K562 (cell line): ENCODE results near the gene SERPIND1. TPM values are rescaled to one million over a fixed set of nuclear protein-coding genes. Genes with fewer than 3 reads are reported as not detected.

Experiments used
- C11orf30 ChIP-seq: fragments of 450-650 bp; IDR thresholded peaks from 2 replicates; pipeline ENCODE4 v1.6.1; 2016; ENCODE audit warnings: low read depth, mild to moderate bottlenecking
- CBX1 ChIP-seq: sonication (generic); IDR thresholded peaks from 2 replicates; pipeline ENCODE4 v1.6.1; 2016; ENCODE audit warnings: antibody characterized with exemption, low read depth, mild to moderate bottlenecking
- CREB1 ChIP-seq, 2 experiments: sonication (generic) in 1 of 2; formaldehyde crosslinking in 1 of 2; IDR thresholded peaks; 2 replicates each; pipeline versions ENCODE4 v1.6.1 to v1.8.0; 2012 to 2022; ENCODE audit warnings: inconsistent platforms in 1 of 2, mild to moderate bottlenecking in 1 of 2, missing genetic modification reagents in 1 of 2, moderate library complexity in 1 of 2
- ERF ChIP-seq: fragments of 450-650 bp; formaldehyde crosslinking; IDR thresholded peaks from 2 replicates; pipeline ENCODE4 v1.4.0; 2020; ENCODE audit warnings: mild to moderate bottlenecking, mixed read lengths
- HOXB6 ChIP-seq: fragments of 250-450 bp; sonication (Bioruptor Pico); IDR thresholded peaks from 2 replicates; pipeline ENCODE4 v1.5.1; 2022; ENCODE audit warnings: mild to moderate bottlenecking, borderline replicate concordance
- KDM2B ChIP-seq: fragments of 250-450 bp; sonication (Bioruptor Pico); IDR thresholded peaks from 2 replicates; pipeline ENCODE4 v1.8.0; 2021; ENCODE audit warnings: mild to moderate bottlenecking, moderate library complexity
- MCM2 ChIP-seq: fragments of 450-650 bp; IDR thresholded peaks from 2 replicates; pipeline ENCODE4 v1.6.1; 2017; ENCODE audit warnings: low read depth, mild to moderate bottlenecking
- NFIC ChIP-seq: fragments of 450-650 bp; IDR thresholded peaks from 2 replicates; pipeline ENCODE4 v1.6.1; 2017; ENCODE audit warnings: mild to moderate bottlenecking, inconsistent platforms
- RBM17 ChIP-seq: fragments of 200-400 bp; formaldehyde crosslinking; IDR thresholded peaks from 2 replicates; pipeline ENCODE4 v1.6.1; 2017; ENCODE audit warnings: low read depth, mild to moderate bottlenecking, low read length, borderline replicate concordance
- TAL1 ChIP-seq: fragments of 450-650 bp; IDR thresholded peaks from 2 replicates; pipeline ENCODE4 v1.6.1; 2016; ENCODE audit warnings: mild to moderate bottlenecking
- TBL1XR1 ChIP-seq, 2 experiments: IDR thresholded peaks; 2 replicates each; pipeline ENCODE4 v1.6.1; 2012; ENCODE audit warnings: improper control_type of control experiment in 2 of 2, low read length in 2 of 2, mild to moderate bottlenecking in 1 of 2
- TCF7L2 ChIP-seq: fragments of 150-350 bp; IDR thresholded peaks from 2 replicates; pipeline ENCODE4 v1.6.1; 2016; ENCODE audit warnings: low read depth, mild to moderate bottlenecking, low read length, moderate library complexity
- WHSC1 ChIP-seq: IDR thresholded peaks from one replicate; pipeline ENCODE4 v1.6.1; 2012; ENCODE audit warnings: low read length, control low read depth, inconsistent platforms
- ZNF444 ChIP-seq: fragments of 250-450 bp; sonication (Bioruptor Pico); IDR thresholded peaks from 2 replicates; pipeline ENCODE4 v1.4.0; 2020; ENCODE audit warnings: mild to moderate bottlenecking, moderate library complexity
- ZNF589 ChIP-seq: fragments of 200-800 bp; sonication (Bioruptor generic); IDR thresholded peaks from 2 replicates; pipeline ENCODE4 v1.6.1; 2016; ENCODE audit warnings: low read depth, missing genetic modification characterization, missing compliant biosample characterization
- ZSCAN29 ChIP-seq: fragments of 450-650 bp; IDR thresholded peaks from 2 replicates; pipeline ENCODE4 v1.6.1; 2017
- polyA plus RNA-seq, 8 experiments: library from polyadenylated mRNA; depleted of rRNA in 4 of 8; stranded (reverse) in 5 of 8; unstranded in 3 of 8; fragments of >200 nt; fragmentation: Nextera tagmentation in 2 of 8; fragmentation: Illumina TruSeq in 1 of 8; extraction: Ambion mirVana in 2 of 8; extraction: Trizol in 1 of 8; gene quantifications; 2 replicates each; pipeline versions ENCODE4 v1.2.1 to v1.2.3, GENCODE V29; 2011 to 2014; ENCODE audit warnings: inconsistent platforms in 1 of 8, missing spikeins in 1 of 8
- total RNA-seq, 7 experiments: library from RNA; depleted of rRNA in 6 of 7; stranded (reverse); fragments of >200 nt in 6 of 7; fragmentation: Illumina TruSeq in 2 of 7; extraction: Trizol in 2 of 7; gene quantifications; 2 replicates each; pipeline versions ENCODE4 v1.2.1 to v1.2.3, GENCODE V29; 2011 to 2021; ENCODE audit warnings: low replicate concordance in 1 of 7
- TF ChIP-seq, protein P1 (sequence below), 3 experiments: IDR thresholded peaks in 2 of 3; conservative IDR thresholded peaks in 1 of 3; 2 replicates each; pipeline ENCODE4 v1.5.1; 2011 to 2012; ENCODE audit warnings: low read length in 3 of 3, mild to moderate bottlenecking in 3 of 3, control low read depth in 2 of 3, improper control_type of control experiment in 1 of 3, inconsistent platforms in 1 of 3, low read depth in 1 of 3, mixed read lengths in 1 of 3, moderate library complexity in 1 of 3; ENCODE audit not compliant: insufficient read depth in 2 of 3
- TF ChIP-seq, protein P2 (sequence below), 3 experiments: fragments of 200-800 bp in 1 of 3; fragments of 250-450 bp in 1 of 3; fragments of 450-650 bp in 1 of 3; sonication (Bioruptor Pico) in 1 of 3; sonication (Bioruptor generic) in 1 of 3; formaldehyde crosslinking in 1 of 3; IDR thresholded peaks; 2 replicates each; pipeline versions ENCODE4 v1.6.1 to v1.8.0; 2016 to 2022; ENCODE audit warnings: mild to moderate bottlenecking in 2 of 3, missing genetic modification characterization in 2 of 3, missing compliant biosample characterization in 1 of 3, moderate library complexity in 1 of 3
- TF ChIP-seq, protein P3 (sequence below): fragments of 250-450 bp; sonication (Bioruptor Pico); IDR thresholded peaks from 2 replicates; pipeline ENCODE4 v1.4.0; 2020
- TF ChIP-seq, protein P4 (sequence below): fragments of 250-450 bp; sonication (Bioruptor Pico); IDR thresholded peaks from 2 replicates; pipeline ENCODE4 v1.8.0; 2021; ENCODE audit warnings: mild to moderate bottlenecking, moderate library complexity

Gene SERPIND1
- total and polyA plus RNA-seq, 9 of the 15 experiments (the other 6 are each of a cell fraction or from before 2014, with no cell fraction given), result 0.04 to 0.11 (median 0.09) TPM; not detected in 6

DNA sequence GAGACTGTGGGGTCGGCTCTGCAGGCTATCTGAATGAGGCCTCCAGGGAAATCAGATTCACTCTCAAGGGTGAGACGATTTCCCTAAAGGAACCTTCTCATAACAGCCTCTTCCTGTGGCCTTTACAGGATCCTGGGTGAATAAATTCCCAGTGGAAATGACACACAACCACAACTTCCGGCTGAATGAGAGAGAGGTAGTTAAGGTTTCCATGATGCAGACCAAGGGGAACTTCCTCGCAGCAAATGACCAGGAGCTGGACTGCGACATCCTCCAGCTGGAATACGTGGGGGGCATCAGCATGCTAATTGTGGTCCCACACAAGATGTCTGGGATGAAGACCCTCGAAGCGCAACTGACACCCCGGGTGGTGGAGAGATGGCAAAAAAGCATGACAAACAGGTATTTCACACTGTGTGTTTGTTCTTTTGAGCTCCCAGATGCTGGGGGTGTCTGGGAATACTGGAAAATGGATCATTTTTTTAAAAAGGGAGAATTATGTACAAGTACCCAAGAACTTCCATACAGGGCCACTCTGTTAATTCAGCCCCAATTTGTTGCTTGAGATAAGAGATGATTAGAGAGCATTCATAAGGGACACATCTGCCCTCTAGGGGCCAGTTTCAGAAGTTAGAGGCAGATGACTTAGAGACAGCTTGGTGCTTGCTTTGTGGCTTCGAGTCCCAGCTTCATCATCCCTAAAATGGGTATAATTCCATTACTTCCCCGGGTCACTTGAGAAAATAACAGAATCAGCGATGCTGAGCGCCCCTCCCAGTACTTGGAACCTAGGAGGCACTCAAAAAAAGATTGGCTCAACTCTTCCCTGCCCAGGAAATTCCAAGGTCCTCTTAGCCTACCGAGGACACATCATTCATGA, 10.2 kb downstream of the SERPIND1 start (continued):
- TF ChIP-seq TBL1XR1 (IDR thresholded peaks at IDR 0.05; ENCODE audit: low read length in 2 of 2) (peak; percentile 81 to 82; a peak in 2 of 4 replicates), RBM17 (no peak), CBX1 (no peak), TAL1 (no peak), KDM2B (no peak), MCM2 (no peak), HOXB6 (CRISPR knock-in tag) (0 out of 2 replicates have a peak, but pooled peaks have one; percentile 61), ZNF444 (CRISPR knock-in tag) (no peak), ZNF589 (no peak), WHSC1 (peak; percentile 73), ZSCAN29 (no peak), CREB1 (IDR thresholded peaks at IDR 0.05) (no peak), CREB1 (CRISPR knock-in tag; IDR thresholded peaks at IDR 0.05) (no peak), NFIC (no peak), C11orf30 (no peak), TCF7L2 (no peak), ERF (peak; percentile 71; the same call in 1 of the 2 replicates)
- TF ChIP-seq, protein P1, sequence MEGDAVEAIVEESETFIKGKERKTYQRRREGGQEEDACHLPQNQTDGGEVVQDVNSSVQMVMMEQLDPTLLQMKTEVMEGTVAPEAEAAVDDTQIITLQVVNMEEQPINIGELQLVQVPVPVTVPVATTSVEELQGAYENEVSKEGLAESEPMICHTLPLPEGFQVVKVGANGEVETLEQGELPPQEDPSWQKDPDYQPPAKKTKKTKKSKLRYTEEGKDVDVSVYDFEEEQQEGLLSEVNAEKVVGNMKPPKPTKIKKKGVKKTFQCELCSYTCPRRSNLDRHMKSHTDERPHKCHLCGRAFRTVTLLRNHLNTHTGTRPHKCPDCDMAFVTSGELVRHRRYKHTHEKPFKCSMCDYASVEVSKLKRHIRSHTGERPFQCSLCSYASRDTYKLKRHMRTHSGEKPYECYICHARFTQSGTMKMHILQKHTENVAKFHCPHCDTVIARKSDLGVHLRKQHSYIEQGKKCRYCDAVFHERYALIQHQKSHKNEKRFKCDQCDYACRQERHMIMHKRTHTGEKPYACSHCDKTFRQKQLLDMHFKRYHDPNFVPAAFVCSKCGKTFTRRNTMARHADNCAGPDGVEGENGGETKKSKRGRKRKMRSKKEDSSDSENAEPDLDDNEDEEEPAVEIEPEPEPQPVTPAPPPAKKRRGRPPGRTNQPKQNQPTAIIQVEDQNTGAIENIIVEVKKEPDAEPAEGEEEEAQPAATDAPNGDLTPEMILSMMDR (IDR thresholded peaks at IDR 0.05 in 2 of 3, conservative IDR thresholded peaks at IDR 0.05 in 1 of 3; ENCODE audit: insufficient read depth in 2 of 3, low read depth in 1 of 3, low read length in 3 of 3), result peak in 2 of 3 experiments; percentile 99 to 100; a peak in 4 of 6 replicates
- TF ChIP-seq, protein P2, sequence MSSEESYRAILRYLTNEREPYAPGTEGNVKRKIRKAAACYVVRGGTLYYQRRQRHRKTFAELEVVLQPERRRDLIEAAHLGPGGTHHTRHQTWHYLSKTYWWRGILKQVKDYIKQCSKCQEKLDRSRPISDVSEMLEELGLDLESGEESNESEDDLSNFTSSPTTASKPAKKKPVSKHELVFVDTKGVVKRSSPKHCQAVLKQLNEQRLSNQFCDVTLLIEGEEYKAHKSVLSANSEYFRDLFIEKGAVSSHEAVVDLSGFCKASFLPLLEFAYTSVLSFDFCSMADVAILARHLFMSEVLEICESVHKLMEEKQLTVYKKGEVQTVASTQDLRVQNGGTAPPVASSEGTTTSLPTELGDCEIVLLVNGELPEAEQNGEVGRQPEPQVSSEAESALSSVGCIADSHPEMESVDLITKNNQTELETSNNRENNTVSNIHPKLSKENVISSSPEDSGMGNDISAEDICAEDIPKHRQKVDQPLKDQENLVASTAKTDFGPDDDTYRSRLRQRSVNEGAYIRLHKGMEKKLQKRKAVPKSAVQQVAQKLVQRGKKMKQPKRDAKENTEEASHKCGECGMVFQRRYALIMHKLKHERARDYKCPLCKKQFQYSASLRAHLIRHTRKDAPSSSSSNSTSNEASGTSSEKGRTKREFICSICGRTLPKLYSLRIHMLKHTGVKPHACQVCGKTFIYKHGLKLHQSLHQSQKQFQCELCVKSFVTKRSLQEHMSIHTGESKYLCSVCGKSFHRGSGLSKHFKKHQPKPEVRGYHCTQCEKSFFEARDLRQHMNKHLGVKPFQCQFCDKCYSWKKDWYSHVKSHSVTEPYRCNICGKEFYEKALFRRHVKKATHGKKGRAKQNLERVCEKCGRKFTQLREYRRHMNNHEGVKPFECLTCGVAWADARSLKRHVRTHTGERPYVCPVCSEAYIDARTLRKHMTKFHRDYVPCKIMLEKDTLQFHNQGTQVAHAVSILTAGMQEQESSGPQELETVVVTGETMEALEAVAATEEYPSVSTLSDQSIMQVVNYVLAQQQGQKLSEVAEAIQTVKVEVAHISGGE (CRISPR knock-in tag; IDR thresholded peaks at IDR 0.05), result no peak
- TF ChIP-seq, protein P3, sequence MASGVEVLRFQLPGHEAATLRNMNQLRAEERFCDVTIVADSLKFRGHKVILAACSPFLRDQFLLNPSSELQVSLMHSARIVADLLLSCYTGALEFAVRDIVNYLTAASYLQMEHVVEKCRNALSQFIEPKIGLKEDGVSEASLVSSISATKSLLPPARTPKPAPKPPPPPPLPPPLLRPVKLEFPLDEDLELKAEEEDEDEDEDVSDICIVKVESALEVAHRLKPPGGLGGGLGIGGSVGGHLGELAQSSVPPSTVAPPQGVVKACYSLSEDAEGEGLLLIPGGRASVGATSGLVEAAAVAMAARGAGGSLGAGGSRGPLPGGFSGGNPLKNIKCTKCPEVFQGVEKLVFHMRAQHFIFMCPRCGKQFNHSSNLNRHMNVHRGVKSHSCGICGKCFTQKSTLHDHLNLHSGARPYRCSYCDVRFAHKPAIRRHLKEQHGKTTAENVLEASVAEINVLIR, result no peak; the same call in 1 of the 2 replicates
- TF ChIP-seq, protein P4, sequence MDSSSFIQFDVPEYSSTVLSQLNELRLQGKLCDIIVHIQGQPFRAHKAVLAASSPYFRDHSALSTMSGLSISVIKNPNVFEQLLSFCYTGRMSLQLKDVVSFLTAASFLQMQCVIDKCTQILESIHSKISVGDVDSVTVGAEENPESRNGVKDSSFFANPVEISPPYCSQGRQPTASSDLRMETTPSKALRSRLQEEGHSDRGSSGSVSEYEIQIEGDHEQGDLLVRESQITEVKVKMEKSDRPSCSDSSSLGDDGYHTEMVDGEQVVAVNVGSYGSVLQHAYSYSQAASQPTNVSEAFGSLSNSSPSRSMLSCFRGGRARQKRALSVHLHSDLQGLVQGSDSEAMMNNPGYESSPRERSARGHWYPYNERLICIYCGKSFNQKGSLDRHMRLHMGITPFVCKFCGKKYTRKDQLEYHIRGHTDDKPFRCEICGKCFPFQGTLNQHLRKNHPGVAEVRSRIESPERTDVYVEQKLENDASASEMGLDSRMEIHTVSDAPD (CRISPR knock-in tag), result no peak
